ENCODE measurements around the gene CLCN3. TPM values are rescaled to one million over a fixed set of nuclear protein-coding genes. Genes with fewer than 3 reads are reported as not detected.

Gene CLCN3
- total RNA-seq, 2 donors from 2014 or later: 137 to 148 TPM

DNA sequence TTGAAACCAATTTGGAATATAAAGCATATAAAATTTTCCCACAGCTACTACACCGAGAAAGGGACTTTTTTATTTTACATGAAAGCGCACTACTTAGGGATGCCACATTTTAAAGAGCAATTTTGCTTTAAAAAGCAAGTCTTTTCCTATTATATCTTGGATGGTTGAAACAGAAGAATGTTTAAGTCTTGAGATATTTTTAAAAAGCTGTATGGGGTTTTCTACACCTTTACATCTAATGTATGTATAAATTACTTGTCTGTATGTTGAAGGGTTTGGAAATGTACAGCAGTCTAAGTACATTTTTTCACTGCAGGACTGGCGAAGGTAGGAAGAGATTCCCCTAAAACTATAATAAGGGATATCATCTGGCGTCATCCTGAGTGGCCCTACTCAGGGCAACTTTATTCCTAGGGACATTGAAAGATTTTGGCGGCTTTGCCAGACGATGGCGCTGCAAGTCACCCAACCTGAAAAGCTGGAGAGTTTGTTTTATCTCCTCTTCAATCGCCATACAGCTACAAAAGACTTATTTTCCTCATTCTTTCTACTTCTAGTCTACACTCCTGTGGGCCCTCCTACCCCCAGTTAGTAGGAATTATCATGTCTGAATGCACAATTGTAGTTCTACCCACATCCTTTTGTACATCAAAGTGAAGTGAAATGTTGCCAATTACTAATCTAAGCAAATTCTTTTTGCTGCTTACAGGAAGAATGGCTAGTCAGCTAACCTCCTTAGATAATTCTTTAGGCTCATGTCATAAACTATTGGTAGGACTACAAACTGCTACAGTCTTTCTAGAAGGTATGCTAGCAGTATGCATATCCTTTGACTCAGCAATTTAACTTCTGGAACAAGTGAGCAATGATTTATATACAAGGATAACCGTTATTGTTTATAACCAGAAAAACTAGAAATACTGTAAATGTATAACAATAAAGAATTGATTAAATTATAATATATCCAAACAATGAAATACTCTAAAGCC is 7.2 kb upstream of the CLCN3 start:
- no peaks in the 10 kb centered on the region for H3K4me1 ChIP-seq
- no peaks in the 10 kb centered on the region for H3K27me3 ChIP-seq
- intact Hi-C loops (cut with DNase I): loop anchor here (10.0 kb wide), 3 partner anchors 112 to 412 kb away; partner anchors contain the start of genes HPF1 and MFAP3L
- H3K36me3 ChIP-seq: no peaks in the 10 kb centered on the region
- peak; percentile 50 for TF ChIP-seq CTCF (IDR thresholded peaks at IDR 0.05)
- H3K27ac ChIP-seq: peak overlapping the region; percentile 91
- peak; percentile 91 for DNase-seq
- no peaks in the 10 kb centered on the region for H3K9me3 ChIP-seq
- H3K9ac ChIP-seq (ENCODE audit: low read depth in 2 of 2, low read length in 2 of 2): peak overlapping the region in 1 of 2 donors; percentile 57
- H3K4me3 ChIP-seq: peak overlapping the region; percentile 61

GRCh38 chr4:169615467-169616106 is 4.8 kb upstream of the CLCN3 start:
- no peaks in the 10 kb centered on the region for H3K9me3 ChIP-seq
- intact Hi-C loops (cut with DNase I): loop anchor here (10.0 kb wide), 3 partner anchors 109 to 409 kb away; partner anchors contain the start of genes HPF1 and MFAP3L
- H3K4me1 ChIP-seq: no peaks in the 10 kb centered on the region
- no peaks in the 10 kb centered on the region for H3K36me3 ChIP-seq
- H3K27ac ChIP-seq: no peak overlapping the region
- no peak overlapping the region for H3K9ac ChIP-seq (ENCODE audit: low read depth in 2 of 2, low read length in 2 of 2)
- no peaks in the 10 kb centered on the region for H3K27me3 ChIP-seq
- TF ChIP-seq CTCF (IDR thresholded peaks at IDR 0.05): no peak
- DNase-seq: no peak
- no peak overlapping the region for H3K4me3 ChIP-seq

DNA sequence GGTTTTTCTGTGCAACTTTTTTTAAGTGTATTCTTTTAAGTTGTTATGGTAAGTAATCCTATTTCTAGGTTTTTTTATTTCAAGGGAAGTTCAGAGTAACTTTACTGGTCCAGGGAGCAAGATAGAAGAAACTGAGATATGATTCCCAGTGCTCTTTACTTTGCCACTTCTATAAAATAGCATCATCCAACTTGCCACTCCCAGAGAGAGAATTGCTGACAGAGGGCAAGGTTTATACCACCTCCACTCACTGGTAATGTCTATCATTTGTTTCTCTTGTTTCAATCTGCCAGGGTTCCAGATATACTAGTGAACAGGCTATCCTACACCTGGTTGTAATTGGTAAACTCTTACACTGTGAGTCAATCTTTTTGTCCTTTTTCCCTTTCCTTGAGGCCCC is 3.5 kb upstream of the CLCN3 start:
- H3K9me3 ChIP-seq: no peaks in the 10 kb centered on the region
- peak overlapping the region; percentile 37 for H3K27ac ChIP-seq
- DNase-seq: peak; percentile 34
- no peaks in the 10 kb centered on the region for H3K36me3 ChIP-seq
- no peak for TF ChIP-seq CTCF (IDR thresholded peaks at IDR 0.05)
- H3K27me3 ChIP-seq: no peaks in the 10 kb centered on the region
- H3K4me1 ChIP-seq: no peaks in the 10 kb centered on the region
- H3K9ac ChIP-seq (ENCODE audit: low read depth in 2 of 2, low read length in 2 of 2): no peak overlapping the region
- H3K4me3 ChIP-seq: no peak overlapping the region
- intact Hi-C loops (cut with DNase I): loop anchor here (10.0 kb wide), 3 partner anchors 108 to 408 kb away; partner anchors contain the start of genes HPF1 and MFAP3L

DNA sequence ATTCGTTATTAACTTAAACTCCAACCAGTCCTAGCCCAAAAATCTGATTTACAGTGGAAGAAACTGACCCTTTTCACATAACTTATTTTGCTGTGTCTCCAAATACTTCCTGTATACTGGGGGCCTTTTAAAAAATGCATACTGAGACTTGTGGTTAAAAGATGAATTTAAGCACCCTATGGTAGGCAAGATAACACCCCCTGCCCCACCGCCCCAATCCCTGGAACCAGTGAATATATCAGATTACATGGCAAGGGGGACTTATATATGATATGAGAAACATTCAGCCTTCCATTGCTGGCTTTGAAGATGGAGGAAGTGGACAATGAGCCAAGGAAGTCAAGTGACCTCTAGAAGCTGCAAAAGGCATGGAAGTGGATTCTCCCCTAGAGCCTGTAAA is 3.1 kb upstream of the CLCN3 start:
- Histone ChIP-seq H3K4me3 (no peak overlapping the region), H3K4me1 (no peaks in the 10 kb centered on the region), H3K36me3 (no peaks in the 10 kb centered on the region), H3K27me3 (no peaks in the 10 kb centered on the region), H3K27ac (peak overlapping the region; percentile 37), H3K9ac (ENCODE audit: low read depth in 2 of 2, low read length in 2 of 2) (no peak overlapping the region), H3K9me3 (no peaks in the 10 kb centered on the region)
- no peak for DNase-seq
- no peak for TF ChIP-seq CTCF (IDR thresholded peaks at IDR 0.05)
- intact Hi-C loops (cut with DNase I): loop anchor here (10.0 kb wide), 3 partner anchors 107 to 407 kb away; partner anchors contain the start of genes HPF1 and MFAP3L

DNA sequence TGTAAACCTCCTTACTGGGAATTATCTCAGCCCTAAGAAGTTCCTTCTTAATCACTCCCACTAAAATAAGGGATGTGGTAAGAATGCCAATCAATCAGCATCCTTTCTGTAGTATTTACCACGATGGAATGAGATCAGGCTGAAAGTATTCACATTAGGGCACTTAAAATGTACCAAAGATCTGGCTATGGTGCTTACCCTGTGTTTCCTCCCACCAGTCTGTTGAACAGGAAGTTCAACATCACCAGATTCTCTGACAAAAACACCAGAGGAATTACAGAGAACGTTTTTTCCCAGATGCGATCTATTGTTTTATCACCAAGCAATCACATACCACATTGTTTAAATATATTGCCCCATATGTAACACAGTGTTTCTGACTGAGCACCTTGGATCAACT is 2.1 kb upstream of the CLCN3 start:
- H3K9ac ChIP-seq (ENCODE audit: low read depth in 2 of 2, low read length in 2 of 2): no peak overlapping the region
- intact Hi-C loops (cut with DNase I): loop anchor here (10.0 kb wide), 3 partner anchors 107 to 407 kb away; partner anchors contain the start of genes HPF1 and MFAP3L
- peak overlapping the region; percentile 8 for H3K27ac ChIP-seq
- H3K4me3 ChIP-seq: no peak overlapping the region
- no peak for TF ChIP-seq CTCF (IDR thresholded peaks at IDR 0.05)
- no peaks in the 10 kb centered on the region for H3K9me3 ChIP-seq
- DNase-seq: no peak
- H3K4me1 ChIP-seq: no peaks in the 10 kb centered on the region
- no peaks in the 10 kb centered on the region for H3K36me3 ChIP-seq
- H3K27me3 ChIP-seq: no peaks in the 10 kb centered on the region
